Dermis microvascular lymphatic vessel endothelial cell (primary cell): ENCODE data around the gene PFDN6. TPM values are rescaled to one million over a fixed set of nuclear protein-coding genes. Genes with fewer than 3 reads are reported as not detected.
"Not testable (repeated sequence)": the region's sequence is repeated elsewhere in the genome, so short reads cannot be mapped to it uniquely, and the experiment has no call there.

Experiments used
- DNase-seq, 2 donors: peaks; one replicate each; pipeline versions ENCODE4 v3.0.0 to v3.0.0-alpha.2; 2010; ENCODE audit warnings: low read depth in 2 of 2
- total RNA-seq: library from RNA; depleted of rRNA; stranded (reverse); fragments of >200 nt; gene quantifications from 2 replicates; pipeline ENCODE4 v1.2.1, GENCODE V29; 2014

PFDN6 gene
- 21.0 and 31.5 TPM in 2 replicates for total RNA-seq

DNA sequence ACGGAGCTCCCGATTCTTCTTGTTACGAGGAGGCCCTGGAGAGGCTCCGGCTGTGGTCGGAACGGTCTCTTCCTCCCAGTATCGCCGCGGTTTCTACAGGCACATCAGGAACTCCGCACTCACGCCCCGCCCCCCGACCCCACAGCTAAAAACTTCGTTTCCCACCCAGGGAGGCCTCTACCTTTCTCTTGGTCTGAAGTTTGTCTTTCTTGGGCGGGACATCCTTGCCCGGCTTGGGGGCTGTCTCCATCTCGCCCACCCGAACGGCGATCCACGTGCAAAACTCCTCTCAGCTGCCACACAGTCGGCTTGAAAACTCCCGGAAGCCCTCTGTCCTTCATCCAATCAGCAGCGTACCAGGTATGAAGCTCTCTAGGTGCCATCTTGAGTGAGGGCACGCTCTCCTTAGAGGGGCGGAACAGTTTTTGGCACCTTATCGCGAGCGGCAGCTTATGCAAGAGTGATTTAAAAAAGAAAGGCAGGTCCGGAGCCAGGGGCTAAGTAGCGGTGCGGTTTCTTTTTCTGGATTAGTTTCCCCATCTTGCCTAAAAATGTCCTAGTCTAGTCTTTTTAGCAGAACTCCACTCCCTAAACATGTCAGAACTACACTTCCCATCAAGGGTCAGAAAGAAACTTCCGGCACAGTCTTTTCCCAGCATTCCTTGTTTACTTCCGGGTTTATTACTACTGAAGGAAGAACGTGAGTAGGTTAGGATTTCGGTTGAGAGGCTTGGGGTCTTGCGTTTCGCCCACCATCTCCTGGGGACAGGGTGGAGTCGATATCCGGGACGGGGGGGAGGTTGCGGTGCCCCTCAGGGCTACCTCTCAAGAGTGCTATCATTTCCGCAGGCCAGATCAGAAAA lies at the start of gene PFDN6, which contains the start of gene WDR46:
PFDN6 (plus strand) TSS at position 681 of the 863 bp plus-strand sequence. CDS start 256 bp downstream, outside the sequence.
WDR46 (minus strand) TSS at position 319 of the 863 bp plus-strand sequence; CDS start at position 250, 69 bp downstream.
- DNase-seq = peak; percentile 80 to 90

DNA sequence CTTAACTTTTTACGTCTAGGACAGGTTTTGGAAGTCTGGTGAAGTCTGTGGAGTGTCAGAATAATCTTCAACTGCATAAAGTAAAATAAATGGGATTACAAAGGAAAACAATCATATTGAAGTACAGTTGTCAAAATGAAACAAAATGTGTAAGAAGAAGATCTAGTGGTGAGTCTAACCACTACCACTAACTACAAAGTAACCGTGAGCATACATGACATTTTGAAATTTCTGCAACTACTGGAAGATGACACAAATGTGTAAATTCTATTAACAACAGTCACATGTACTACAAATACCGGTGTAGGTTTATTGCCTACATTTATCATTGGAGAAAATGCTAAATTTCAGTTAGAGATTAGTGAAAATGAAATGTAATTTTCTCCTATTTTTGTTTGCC lies 47.4 kb upstream of the PFDN6 start:
- DNase-seq = no peak

DNA sequence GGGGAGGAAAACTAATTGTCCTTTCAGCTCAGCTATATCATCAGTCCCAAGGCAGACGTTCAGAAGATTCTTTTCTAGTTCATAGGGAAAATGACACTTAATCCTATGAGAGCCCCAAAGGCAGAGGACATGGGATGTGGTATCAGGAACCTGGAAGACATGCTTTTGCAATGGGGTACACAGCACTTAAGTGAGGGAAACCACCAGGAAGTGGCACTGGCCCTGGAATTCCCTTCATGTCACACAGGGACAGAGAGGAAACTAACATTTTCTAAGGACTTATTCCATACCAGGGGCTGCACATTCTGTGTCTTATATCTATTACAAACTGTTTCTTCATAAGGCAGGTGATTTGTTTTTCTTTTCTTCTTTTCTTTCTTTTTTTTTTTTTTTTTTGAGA lies 45.9 kb upstream of the PFDN6 start:
- no peak for DNase-seq

DNA sequence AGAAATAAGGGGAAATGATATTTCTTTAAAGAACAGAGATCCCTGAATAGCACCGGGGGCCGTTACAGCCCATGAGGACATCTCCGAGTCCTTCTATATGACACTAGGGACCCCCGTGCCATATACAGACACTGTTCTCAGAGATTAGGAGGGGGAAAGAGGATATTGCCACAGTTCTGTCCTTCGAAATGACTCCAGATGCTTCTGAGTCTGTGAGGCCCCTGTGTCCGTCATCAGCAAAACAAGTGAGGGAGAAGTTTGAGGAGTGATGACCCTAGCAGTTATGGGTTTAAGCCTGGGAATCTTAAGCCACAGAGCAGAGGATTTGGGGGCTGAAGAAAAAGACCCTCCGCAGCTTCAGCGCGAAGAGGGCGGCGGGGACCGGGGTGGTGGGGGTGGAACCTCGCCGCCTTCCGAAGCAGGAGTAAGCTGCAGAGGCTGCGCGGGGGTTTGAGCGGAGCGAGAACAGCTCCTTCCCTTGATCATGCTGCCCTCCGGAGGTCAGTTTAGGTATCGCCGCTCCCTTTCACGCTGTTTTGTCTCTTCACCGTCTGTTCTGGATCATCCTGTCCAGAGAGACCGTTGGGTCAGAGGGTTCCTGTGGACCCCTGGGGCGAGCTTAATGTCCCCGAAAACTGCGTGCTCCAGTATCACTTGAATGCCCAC lies 41.3 kb upstream of the PFDN6 start:
- peak; percentile 68 to 85 for DNase-seq

DNA sequence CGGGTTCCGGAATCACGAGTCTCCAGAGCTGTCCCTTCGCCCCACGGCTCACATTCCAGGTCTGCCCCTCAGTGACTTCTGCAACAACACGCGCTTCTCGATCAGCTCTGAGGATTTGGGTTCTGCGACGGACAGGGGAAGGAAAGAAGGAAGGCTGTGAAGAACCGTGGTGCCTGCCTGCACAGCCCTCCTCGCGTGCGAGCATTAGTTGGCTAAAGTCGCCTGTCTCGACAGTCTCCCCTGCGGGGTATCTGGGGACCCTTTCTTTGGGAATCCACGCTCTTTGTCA lies 40.8 kb upstream of the PFDN6 start:
- DNase-seq = no peak

DNA sequence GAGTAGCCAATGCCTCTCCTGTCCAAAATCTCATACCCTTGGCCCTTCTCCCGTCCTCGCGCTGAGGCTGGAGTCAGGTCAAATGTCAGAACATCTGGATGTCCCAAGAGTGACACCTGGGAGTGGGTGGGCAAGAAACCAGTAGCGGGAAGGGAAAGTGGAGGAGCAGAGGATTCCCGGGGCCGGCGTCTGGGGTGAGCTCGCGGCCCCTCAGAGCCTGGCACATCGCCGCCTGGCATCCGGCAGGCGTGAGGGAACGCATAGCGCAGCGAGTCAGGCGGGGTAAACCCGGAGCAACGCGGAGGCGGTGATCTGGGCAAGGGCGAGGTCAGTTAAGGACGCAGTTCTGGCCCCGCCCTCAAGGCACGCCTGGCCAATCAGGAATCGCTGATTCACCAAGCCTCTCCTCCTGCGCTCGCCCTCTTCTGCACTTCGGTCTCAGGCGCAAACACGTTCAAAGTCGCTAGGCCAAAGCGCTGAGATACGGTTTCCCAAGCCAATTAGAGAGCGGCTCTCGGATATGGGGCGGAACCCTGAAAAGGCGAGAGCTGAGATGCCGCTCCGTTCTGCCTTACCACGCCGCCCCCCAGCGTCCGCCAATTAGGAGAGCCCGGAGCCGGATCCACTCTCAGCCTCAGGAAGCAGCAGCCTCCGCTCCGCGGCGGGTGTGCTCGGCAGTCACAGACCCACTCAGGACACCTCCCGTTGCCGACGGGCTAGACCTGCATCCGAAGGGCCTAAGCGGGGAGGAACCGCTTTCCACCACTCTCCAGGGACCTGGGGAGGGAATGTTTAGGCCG lies 40.3 kb upstream of the PFDN6 start:
- peak; percentile 97 to 99 for DNase-seq

DNA sequence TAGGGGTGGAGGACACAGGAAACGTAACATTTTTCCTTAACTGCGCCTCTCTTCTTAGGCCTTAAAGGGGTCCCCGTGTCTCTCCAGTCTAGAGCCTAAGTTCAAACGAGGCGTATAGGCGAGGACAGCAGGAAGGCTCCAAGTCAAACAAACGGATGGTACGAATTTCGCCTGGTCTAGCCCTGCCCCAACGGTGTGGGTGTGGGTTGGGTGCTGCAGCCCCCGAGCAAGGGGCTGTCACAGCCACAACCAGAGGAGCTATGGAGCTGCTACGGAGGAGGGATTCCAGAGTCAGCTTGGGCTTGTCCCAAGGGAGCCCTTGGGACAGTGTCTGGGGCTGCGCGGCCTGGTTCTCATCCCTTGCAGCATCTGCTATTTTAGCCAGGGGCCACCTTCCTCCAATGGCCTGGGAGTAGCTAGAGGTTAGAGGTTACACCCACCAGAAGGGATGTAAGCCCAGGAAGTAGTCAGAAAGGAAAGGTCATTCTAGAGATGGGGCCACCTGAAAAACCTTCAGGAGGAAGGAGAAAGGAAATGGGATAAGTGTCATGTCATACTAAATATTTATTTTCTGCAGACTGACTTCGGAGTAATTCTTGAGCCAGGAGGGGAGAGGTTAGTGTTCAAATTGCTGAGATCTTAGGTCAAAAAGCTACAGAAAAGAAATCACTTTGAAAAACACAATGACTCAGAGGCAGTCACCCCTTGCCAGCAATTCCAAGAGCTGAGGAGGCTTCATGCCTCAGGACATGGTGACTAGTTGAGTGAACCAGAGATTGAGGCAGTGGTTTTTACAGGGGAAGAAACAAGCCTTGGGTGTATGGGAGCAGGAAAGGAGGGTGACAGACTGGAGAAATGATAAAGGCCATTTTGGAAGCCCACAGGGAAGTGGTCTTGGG lies 39.4 kb upstream of the PFDN6 start:
- DNase-seq = peak in 1 of 2 donors; percentile 35

DNA sequence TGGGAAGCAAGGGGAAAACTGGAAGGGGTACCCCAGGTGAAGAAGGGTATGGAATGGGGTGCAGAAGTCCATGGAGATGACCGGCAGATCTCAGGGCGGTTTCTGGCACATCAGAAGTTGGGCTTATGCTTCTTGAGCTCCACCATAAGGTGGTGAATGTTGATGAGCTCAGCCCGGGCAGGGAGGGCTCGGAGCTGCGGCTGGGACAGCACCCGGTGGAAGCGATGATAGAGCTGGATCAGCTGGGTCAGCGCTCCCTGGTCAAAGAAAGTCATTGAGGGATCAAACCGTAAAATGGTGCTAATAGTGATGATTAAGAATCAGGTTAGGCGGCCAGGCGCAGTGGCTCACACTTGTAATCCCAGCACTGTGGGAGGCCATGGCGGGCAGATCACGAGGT lies 38.7 kb upstream of the PFDN6 start:
- DNase-seq = no peak

DNA sequence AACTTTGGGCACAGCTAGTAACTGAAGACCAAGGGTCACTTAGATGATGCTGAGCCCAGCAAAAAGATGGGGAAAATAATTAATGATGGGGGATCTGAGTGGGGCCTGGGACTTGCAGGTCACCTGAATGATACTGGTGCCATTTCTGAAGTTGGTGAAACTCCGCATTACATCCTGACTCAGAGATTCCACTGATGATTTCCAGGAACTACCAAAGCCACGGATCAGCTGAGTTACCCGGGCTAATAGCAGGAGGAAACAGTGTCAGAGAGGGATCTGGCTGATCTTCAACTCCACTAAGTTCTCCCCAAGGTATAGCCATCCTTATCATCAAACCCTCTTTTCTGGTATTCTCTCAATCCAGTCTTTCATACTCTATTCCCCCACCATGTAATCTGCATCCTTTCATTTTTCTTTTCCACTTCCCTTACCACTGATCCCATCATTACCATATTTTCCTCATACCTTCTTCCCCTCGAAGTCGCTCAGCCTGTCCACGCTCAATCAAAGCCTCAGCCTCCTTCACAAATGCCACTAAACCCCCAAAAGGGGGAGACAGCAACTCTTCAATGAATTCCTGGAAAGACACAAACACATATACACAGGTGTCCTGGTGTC lies 37.9 kb upstream of the PFDN6 start:
- DNase-seq = no peak

DNA sequence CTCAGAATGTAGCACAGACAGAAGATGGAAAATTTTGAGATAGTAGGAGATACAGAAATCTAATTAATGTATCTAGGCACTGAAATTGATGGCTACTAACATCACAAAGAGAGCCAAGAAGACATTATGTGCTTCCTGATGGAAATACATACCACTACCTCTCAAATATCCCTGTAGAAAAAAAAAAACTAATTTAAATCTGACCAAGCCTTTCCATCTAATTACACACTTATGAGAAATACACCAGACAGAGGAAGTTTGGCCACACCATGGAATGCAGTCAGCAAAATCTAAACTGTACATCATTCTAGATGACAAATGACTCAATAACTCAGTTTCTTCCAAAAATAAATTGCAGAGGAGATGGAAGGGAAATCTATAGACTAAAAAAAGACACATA lies 36.6 kb upstream of the PFDN6 start:
- DNase-seq = no peak

DNA sequence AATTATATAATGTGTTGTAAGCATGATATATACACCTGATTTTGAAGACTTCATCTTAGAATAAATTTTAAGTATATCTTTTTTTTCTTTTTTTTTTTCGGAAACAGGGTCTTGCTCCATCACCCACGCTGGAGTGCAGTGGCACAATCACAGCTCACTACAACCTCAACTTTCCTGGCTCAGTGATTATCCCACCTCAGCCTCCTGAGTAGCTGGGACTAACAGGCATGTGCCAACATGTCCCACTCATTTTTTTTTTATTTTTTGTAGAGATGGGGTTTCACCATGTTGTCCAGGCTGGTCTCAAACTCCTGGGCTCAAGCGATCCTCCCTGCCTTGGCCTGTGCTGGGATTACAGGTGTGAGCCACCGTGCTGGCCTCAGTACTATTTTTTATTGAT lies 34.8 kb upstream of the PFDN6 start:
- no peak for DNase-seq

DNA sequence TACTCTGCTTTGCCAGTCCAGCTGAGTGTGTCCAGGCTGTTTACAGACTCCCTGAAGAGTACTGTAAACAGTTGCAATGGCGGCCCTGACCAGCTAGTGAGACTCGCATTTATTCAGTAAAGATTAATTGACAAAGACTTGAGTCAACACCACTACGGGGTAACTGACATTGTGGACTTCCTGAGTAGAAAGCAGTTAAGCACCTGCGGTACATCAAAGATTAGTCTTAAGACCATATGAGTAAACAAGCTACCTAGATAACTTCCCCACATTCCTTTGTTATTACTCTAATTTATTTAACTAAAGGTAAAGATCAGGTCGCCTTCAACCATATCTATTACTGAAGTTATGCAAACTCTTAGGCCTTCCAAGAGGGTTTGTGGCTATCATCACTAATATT lies 30.4 kb upstream of the PFDN6 start:
- no peak for DNase-seq

DNA sequence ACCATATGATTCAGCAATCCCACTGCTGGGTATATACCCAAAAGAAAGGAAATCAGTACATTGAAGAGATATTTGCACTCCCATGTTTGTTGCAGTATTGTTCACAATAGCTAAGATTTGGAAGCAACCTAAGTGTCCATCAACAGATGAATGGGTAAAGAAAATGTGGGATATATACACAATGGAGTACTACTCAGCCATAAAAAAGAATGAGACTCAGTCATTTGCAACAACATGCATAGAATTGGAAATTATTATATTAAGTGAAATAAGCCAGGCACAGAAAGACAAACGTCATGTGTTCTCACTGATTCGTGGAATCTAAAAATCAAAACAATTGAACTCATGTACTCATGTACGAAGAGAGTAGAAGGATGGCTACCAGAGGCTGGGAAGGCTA lies 26.9 kb upstream of the PFDN6 start:
- not testable (repeated sequence) for DNase-seq

DNA sequence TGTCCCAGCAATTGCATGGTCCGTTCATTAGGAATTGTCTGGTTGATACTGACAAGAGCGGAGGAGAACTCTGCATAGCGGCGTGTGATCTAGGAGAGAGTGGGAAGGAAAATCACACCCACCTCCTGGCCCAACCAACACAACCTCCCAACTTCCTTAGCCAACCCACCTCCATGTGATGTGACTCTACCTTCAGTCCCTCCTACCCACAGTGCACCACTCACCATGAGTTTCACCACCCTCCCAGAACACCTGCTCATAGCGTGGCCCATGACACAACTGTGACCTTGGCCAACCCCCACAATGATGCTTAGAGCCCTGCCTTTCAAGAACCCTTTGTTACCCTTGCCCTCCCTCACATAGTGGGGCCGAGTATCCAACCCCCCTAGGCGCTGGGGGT lies 25.4 kb upstream of the PFDN6 start:
- DNase-seq = no peak

DNA sequence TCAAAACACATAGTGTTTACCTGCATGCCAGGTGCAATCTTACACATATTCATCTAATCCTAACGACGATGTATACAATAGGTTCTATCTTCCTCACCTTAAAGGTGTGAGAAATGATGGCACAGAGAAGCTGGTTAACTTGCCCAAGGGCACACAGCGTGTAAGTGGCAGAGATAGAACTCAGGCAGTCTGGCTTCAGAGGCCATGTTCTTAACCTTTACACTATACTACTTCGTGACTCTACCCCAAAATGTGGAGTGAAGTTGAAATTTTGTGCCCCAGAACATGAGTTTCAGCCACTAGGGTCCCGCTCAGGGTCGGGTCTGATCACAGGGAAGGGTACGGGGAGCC lies 18.3 kb upstream of the PFDN6 start:
- DNase-seq = no peak

DNA sequence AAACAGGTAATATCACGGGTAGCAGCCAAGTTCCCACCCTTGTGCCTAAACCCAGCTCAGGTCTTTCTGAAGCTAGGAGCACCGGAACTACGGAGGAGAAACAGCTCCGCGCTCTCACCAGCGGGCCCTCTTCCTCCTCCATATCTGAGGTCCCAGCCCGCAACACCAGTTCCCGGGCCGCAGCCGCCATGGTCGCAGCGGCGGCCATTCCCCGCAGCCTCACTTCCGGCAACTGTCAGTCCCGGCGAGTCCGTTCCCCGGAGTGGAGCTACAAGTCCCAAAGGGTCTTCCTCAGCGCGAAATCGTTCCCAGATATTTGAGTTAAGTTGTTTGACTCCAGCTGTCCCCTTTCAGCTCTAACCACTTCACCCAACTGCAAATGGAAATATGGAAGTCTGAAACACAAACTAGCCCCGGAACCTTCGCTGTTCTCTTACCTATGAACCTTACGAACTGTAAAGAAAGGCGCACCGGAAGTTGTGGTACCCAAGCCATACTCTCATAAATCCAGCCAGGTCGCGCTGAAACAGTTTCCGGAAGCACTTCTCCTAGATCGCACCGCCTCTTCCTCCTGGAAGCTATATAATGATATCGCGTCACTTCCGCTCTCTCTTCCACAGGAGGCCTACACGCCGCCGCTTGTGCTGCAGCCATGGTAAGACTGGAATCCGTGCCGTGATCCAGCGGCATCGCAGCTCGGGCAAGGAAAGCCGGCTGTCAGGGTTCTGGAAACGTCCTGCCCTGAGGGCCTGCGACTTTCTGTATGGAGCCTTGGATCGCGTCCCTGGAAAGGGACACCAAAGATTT lies 17.7 kb upstream of the PFDN6 start, which contains the start of the genes RPS18 and VPS52:
RPS18 (plus strand) TSS at position 608 of the 807 bp plus-strand sequence; CDS start at position 653, 45 bp downstream.
VPS52 (minus strand) TSS at position 409 of the 807 bp plus-strand sequence; CDS start at position 208, 201 bp downstream.
- DNase-seq = peak; percentile 100

DNA sequence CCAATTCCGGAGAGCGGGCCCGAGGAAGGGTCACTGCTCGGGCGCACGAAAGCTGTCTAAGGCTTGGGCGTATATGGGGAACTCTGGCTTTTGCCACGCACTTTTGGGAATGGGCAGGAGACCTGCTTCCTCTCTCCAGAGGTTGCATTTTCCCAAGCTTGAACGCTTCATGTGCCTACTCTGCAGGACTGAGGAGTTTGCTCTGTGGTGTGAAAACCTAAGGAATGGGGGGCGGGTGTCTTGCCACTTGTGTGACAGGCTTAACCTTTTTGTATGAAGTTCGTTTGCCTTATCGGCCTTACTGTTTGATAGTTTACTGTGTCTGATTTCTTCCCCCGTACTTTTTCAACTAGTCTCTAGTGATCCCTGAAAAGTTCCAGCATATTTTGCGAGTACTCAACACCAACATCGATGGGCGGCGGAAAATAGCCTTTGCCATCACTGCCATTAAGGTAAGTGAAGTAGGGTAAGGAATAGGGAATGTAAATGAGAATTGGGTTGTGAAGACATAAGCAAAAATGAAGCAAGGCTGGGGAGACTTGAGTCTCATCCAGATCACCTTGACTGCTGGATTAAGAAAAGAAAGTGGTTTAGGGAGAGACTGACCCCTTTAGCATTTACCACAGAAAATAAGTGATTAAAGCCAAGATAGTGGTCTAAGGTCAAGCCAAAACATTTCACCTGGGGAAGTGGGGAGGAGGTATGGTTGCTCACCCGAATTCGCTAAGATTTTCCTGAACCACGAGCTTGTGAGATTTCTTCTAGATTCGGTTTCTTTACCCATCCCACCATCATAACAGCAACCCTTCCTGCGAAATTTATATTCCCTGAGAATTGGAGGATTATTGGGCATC lies 16.9 kb upstream of the PFDN6 start:
- no peak for DNase-seq

DNA sequence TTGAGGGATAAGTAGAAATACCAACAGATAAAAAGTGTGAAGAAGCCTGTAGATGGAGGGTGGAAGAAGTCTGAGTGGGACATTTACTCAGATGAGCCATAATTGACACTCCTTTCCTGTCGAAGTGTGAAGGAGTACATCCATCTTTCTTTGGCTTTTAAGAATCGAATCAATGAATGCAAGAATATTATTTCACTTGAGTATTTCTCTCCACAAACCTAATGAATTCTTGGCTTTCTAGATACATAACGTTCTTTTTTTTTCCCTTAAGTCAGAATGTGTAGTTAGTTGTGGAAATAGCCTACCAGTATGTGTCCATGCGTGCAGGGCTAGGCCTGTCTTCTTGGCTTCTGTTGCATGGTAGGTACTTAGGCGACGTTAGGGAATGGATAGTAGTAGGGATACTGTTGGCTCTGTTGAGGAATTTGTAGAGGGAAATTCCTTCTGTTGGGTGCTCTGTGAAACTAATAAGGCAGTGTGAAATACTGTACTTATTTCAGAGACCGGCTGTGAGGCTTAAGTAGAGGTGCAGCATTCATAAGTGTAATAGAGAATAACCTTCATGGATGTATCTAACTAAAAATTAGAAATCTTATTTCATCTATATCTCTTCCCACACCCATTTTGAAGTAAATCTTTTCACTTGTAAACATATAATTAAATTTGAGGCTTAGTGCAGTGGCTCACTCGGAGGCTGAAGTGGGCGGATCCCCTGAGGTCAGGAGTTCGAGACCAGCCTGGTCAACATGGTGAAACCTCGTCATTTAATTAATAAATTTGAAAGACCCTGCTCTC lies 16.1 kb upstream of the PFDN6 start:
- DNase-seq = no peak
